OCI-M2 (cell line): ENCODE data around the gene TMC8.
"Not testable (repeated sequence)": the region's sequence is repeated elsewhere in the genome, so short reads cannot be mapped to it uniquely, and the experiment has no call there.

Experiments
- DNase-seq: peaks from one replicate; lab custom pipeline; 2025; ENCODE audit not compliant: unreplicated experiment; lab: John Stamatoyannopoulos, UW

The TMC8 gene

GRCh38 chr17:78109489-78109761 lies 21.1 kb upstream of the TMC8 start:
- DNase-seq, result no peak

GRCh38 chr17:78110363-78111015 lies 20.1 kb upstream of the TMC8 start:
- DNase-seq, result no peak

- DNase-seq, result no peak
These were observed 19.4 kb upstream of the TMC8 start for GRCh38 chr17:78111016-78111726.

- DNase-seq, result no peak
These were observed 18.6 kb upstream of the TMC8 start for GRCh38 chr17:78111727-78112517.

GRCh38 chr17:78112518-78113471 lies 17.8 kb upstream of the TMC8 start:
- DNase-seq, result no peak

- no peak for DNase-seq
These were observed 16.5 kb upstream of the TMC8 start for GRCh38 chr17:78113804-78114785.

- DNase-seq, result no peak
These were observed 15.5 kb upstream of the TMC8 start for GRCh38 chr17:78114831-78115723.

- not testable (repeated sequence) for DNase-seq
These were observed 14.8 kb upstream of the TMC8 start for GRCh38 chr17:78115803-78116202.

GRCh38 chr17:78116411-78116810 lies 14.2 kb upstream of the TMC8 start:
- DNase-seq, result no peak

- no peak for DNase-seq
These were observed 13.3 kb upstream of the TMC8 start for GRCh38 chr17:78117027-78117981.

GRCh38 chr17:78118801-78119241 lies 11.8 kb upstream of the TMC8 start:
- DNase-seq, result no peak

- no peak for DNase-seq
These were observed 10.0 kb upstream of the TMC8 start for GRCh38 chr17:78120537-78120936.

- DNase-seq, result no peak
These were observed 9.4 kb upstream of the TMC8 start for GRCh38 chr17:78120971-78121800.

- DNase-seq, result no peak
These were observed 8.8 kb upstream of the TMC8 start for GRCh38 chr17:78121801-78122215.

- DNase-seq, result no peak
These were observed 8.2 kb upstream of the TMC8 start for GRCh38 chr17:78122216-78122930.

GRCh38 chr17:78122931-78123249 lies 7.7 kb upstream of the TMC8 start:
- DNase-seq, result no peak
